Kidney (tissue), 14 donors: ENCODE results near the gene OR2T35. TPM values are rescaled to one million over a fixed set of nuclear protein-coding genes. Genes with fewer than 3 reads are reported as not detected.
A peak's percentile ranks its signal among the peaks of the same experiment; 100 is the strongest.

Source experiments
- DNase-seq, 5 donors: peaks; one replicate each; pipeline ENCODE4 v3.0.0-alpha.2; 2013 to 2020
- FAIRE-seq: peaks from 2 replicates; lab custom pipeline; 2012; peaks lifted over from hg19 to GRCh38; lab: Jason Lieb, UNC
- H3K27ac ChIP-seq, 2 donors: one replicate each; pipeline ENCODE4 v1.7.0; 2013; ENCODE audit warnings: low read depth in 2 of 2, low read length in 2 of 2, inconsistent platforms in 1 of 2
- H3K27me3 ChIP-seq: one replicate; pipeline ENCODE4 v1.7.1; 2013; ENCODE audit warnings: low read length, inconsistent platforms; ENCODE audit not compliant: control insufficient read depth, insufficient read depth
- H3K36me3 ChIP-seq, 3 donors: one replicate each; pipeline versions ENCODE4 v1.7.0 to v1.7.1; 2013; ENCODE audit warnings: low read length in 3 of 3, control low read depth in 1 of 3, inconsistent platforms in 1 of 3; ENCODE audit not compliant: insufficient read depth in 3 of 3, control insufficient read depth in 2 of 3
- H3K4me1 ChIP-seq, 3 donors: one replicate each; pipeline versions ENCODE4 v1.7.0 to v1.7.1; 2013; ENCODE audit warnings: low read length in 3 of 3, inconsistent platforms in 1 of 3, low read depth in 1 of 3; ENCODE audit not compliant: control insufficient read depth in 2 of 3, insufficient read depth in 2 of 3
- H3K4me3 ChIP-seq, 3 donors: one replicate each; pipeline versions ENCODE4 v1.7.0 to v1.8.1; 2013; ENCODE audit warnings: low read length in 3 of 3, control low read depth in 1 of 3, inconsistent platforms in 1 of 3
- H3K9ac ChIP-seq, 3 donors: one replicate each; pipeline versions ENCODE4 v1.7.0 to v1.7.1; 2013; ENCODE audit warnings: low read length in 3 of 3, control low read depth in 1 of 3, inconsistent platforms in 1 of 3
- H3K9me3 ChIP-seq, 3 donors: one replicate each; pipeline versions ENCODE4 v1.7.0 to v1.7.1; 2013; ENCODE audit warnings: low read length in 3 of 3, control low read depth in 1 of 3, inconsistent platforms in 1 of 3; ENCODE audit not compliant: control insufficient read depth in 2 of 3, insufficient read depth in 1 of 3
- CTCF ChIP-seq: IDR thresholded peaks from 3 replicates; pipeline ENCODE4 v1.5.1; 2012; ENCODE audit warnings: mild to moderate bottlenecking, moderate library complexity, borderline replicate concordance; ENCODE audit not compliant: insufficient read depth; ENCODE audit errors: extremely low read depth
- intact Hi-C: fragments of 100-400 bp; cut with DNase I; formaldehyde crosslinking; loops from one replicate; pipeline ENCODE4 v1.11.1; 2022
- polyA plus RNA-seq: library from polyadenylated mRNA; stranded (reverse); fragments of 350-450 nt; fragmentation: Illumina TruSeq; extraction: RNeasy Lipid Tissue Mini Kit (QIAGEN cat#74804); gene quantifications from one replicate; pipeline ENCODE4 v1.2.3, GENCODE V29; 2014; ENCODE audit warnings: low read depth, low replicate concordance; ENCODE audit not compliant: insufficient read depth
- total RNA-seq: library from RNA; stranded (reverse); fragmentation: NEBNext Ultra II Directional; extraction: Animal tissue kit (Norgen Biotek cat#: 25700); gene quantifications from one replicate; pipeline ENCODE4 v1.2.1, GENCODE V29; 2021
- donor health status: control.
- donor health status: control.
- donor health status: control.
- donor health status: control.
- donor health status: control.
- donor health status: DM: yes; HTN: yes; CAD: no.
- donor health status: Normal renal cell carcinoma (clear cell type).

The OR2T35 gene
- total and polyA plus RNA-seq, 2 donors from 2014 or later = 0.28 TPM; not detected in 1

- peak; percentile 38 for TF ChIP-seq CTCF
Measured at GRCh38 chr1:248618878-248619277, 26.2 kb downstream of the OR2T35 start.

GRCh38 chr1:248618119-248618518 lies 27.0 kb downstream of the OR2T35 start:
- Histone ChIP-seq H3K4me1 (no peaks in the 10 kb centered on the region), H3K4me3 (no peak overlapping the region), H3K36me3 (no peaks in the 10 kb centered on the region), H3K27ac (no peak overlapping the region), H3K9me3 (no peaks in the 10 kb centered on the region), H3K27me3 (no peaks in the 10 kb centered on the region), H3K9ac (no peak overlapping the region)
- DNase-seq (no peak), FAIRE-seq (no peak)
- intact Hi-C loops = no loop called here
- TF ChIP-seq CTCF = no peak

More at GRCh38 chr1:248618878-248619277, 26.2 kb downstream of the OR2T35 start:
- H3K27ac ChIP-seq = no peak overlapping the region
- FAIRE-seq (no peak), DNase-seq (peak in 3 of 5 donors; percentile 11 to 68 (median 40))
- H3K9ac ChIP-seq = no peak overlapping the region
- H3K9me3 ChIP-seq = no peaks in the 10 kb centered on the region
- H3K4me3 ChIP-seq = no peak overlapping the region
- intact Hi-C loops = no loop called here
- no peaks in the 10 kb centered on the region for H3K4me1 ChIP-seq
- no peaks in the 10 kb centered on the region for H3K36me3 ChIP-seq
- no peaks in the 10 kb centered on the region for H3K27me3 ChIP-seq

DNA sequence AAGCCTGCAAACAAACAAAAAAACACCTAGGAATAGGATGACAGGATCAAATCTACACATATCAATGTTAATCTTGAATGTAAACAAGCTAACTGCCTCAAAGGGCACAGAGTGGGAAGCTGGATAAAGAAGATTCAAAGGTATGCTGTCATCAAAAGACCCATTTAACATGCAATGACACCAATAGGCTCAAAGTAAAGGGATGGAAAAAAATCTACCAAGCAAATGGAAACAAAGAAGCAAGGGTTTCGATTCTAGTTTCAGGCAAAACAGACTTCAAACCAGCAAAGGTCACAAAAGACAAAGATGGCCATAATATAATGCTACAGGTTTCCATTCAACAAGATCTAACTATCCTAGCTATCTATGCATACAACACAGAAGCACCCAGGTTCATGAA lies 31.3 kb downstream of the OR2T35 start:
- Histone ChIP-seq H3K27ac (no peak overlapping the region), H3K9ac (no peak overlapping the region), H3K4me3 (no peak overlapping the region), H3K36me3 (no peaks in the 10 kb centered on the region), H3K9me3 (no peaks in the 10 kb centered on the region), H3K4me1 (no peaks in the 10 kb centered on the region), H3K27me3 (no peaks in the 10 kb centered on the region)
- DNase-seq (no peak), FAIRE-seq (no peak)
- intact Hi-C loops = no loop called here
- TF ChIP-seq CTCF = no peak

DNA sequence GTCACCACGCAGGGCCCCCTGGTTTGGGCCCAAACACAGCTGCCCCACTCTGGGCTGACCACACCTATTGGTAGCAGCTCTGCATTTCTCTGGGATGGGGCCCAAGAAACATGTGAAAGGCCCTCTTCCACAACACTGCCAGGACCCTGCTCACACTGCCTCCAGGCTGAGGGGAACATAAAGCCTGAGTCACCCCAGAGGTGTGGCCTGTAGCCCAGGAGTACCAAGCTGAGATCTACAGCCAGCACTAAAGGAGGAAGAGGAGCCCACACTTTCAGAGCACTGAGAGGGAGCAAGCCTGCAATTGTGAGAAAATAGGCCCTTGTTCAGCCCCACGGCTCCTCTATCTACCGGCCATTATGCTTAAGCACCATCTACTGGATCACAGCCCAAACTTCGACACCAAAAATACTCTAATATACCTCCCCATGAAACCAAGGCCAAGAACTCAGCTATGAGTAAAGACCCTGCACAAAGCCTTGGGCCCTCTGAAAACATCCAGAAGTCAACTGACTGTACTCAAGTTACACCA lies 33.1 kb downstream of the OR2T35 start:
- H3K4me3 ChIP-seq = no peak overlapping the region
- intact Hi-C loops = no loop called here
- no peaks in the 10 kb centered on the region for H3K9me3 ChIP-seq
- H3K9ac ChIP-seq = no peak overlapping the region
- no peaks in the 10 kb centered on the region for H3K27me3 ChIP-seq
- DNase-seq = no peak
- TF ChIP-seq CTCF = no peak
- FAIRE-seq = no peak
- H3K36me3 ChIP-seq = no peaks in the 10 kb centered on the region
- H3K4me1 ChIP-seq = no peaks in the 10 kb centered on the region
- no peak overlapping the region for H3K27ac ChIP-seq
